ENCODE data around the gene CDK5RAP1.

The CDK5RAP1 gene

DNA sequence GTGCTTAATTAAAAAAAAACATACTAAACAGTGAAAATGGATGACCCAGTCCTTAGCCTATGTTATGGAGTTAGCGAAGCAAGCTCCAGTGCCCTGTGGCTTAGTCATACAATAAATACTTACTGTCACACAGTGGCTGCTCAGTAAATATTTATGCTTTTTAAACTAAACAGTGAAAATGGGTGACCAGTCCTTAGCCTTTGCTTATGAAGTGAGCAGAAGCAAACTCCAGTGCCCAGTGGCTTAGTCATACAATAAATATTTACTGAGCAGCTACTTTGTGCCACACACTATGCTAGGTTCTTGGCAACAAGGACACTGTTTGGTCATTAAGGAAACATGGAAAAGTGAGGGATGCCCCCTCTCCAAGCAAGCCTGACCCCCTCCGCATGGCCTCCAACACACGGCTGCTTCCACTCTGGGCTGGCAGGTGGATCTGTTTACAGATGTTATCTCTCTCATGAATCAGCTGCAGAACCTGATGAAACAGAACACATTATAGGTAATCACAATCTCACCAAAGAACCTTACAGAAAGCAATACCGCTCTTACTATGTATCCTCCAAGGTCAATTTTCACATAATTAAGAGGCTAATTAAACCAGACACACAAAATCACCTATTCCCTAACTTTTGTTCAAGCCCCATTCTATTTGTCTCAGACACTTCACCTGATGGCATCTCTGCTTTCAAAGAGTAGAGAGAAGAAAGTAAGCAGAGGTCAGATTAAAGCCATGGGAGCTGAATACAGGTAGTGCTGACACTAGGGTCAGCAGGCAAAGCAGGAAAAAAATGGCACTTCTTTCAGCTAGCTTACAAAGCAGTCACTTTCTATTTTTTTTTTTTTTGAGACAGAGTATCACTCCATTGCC is 27.3 kb downstream of the CDK5RAP1 start:
- DNase-seq = no peak

DNA sequence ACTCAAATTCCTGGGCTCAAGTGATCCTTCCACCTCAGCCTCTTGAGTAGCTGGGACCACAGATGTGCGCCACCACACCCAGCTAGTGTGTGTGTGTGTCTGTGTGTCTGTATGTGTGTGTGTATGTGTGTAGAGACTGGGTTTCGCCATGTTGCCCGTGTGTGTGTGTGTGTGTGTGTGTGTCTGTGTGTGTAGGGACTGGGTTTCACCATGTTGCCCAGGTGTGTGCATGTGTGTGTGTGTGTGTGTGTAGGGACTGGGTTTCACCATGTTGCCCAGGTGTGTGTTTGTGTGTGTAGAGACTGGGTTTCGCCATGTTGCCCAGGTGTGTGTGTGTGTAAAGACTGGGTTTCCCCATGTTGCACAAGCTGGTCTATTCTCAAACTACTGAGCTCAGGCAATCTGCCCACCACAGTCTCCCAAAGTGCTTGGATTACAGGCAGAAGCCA is 28.3 kb downstream of the CDK5RAP1 start:
- DNase-seq = no peak

DNA sequence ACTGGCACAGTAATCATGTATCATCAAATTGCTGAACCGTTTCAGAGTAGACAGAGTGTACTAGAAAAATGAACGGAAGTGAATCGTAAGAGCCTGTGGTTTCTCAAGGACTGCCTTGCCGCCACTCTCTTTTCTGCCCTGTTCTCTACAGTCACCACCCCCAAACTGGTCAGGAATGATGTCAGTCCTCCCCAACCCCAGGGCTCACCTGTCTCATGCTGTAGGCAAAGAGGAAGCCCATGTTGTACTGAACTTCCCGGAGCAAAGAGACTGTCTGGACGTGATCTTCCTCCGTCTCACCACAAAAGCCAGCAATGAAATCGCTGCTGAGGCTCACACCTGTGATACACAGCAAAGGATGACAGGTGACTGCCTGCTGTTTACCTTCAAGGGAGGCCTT is 31.0 kb downstream of the CDK5RAP1 start:
- no peak for DNase-seq

DNA sequence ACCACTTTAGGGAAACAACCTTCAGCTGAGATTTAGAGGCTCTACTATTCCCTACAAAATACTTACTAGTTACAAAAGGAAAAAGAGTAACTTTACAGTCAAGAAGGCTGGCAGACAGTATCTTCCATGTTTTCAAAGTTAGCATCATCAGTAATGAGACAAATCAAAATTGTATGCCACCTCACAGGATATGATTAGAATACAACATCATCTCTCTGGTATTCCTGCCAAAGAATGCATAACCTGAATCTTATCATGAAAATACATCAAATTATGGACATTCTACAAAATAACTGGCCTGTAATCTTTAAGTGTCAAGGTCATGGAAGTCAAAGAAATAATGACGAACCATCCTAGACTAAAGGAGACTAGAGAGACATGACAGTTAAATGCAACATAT is 38.4 kb downstream of the CDK5RAP1 start:
- no peak for DNase-seq

DNA sequence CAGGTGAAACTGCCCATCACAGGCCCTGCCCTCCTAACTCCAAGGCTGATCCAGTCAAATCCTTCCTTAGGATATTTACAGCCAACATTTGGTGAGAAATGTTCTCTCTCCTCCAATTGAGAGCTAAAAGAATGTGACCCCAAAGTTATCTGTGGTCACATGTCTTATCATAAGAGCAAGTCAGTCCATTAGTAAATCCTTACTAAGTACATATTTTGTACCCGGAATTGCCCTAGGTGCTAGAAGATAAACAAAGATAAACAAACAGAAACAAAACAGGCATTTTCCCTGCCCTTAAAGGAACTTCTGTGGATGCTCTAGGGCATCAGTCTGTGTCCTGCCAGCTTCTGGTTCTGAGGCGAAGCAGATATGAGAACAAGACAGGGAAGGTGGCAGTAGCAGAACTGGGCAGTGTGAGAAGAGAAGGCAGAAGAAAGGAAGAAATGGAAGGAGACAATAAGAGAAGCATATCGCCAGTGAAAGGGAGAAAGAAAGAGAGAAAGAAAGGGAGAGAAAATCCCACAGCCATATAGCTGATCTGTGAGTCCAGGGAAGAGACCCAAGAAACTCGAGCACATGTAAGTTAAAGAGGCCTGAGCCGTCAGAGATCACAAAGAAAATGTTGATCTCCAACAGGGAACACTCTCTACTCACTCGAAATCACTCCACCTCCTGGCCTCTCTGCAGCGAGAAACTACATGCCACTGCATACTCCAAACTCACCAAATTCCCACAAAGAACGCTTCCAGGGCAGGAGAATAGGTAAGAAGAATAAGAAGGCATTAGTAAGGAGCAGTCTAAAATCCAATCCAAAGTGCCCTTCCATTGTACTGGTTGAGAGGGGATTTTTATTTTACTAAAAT is 41.7 kb downstream of the CDK5RAP1 start:
- DNase-seq = no peak

DNA sequence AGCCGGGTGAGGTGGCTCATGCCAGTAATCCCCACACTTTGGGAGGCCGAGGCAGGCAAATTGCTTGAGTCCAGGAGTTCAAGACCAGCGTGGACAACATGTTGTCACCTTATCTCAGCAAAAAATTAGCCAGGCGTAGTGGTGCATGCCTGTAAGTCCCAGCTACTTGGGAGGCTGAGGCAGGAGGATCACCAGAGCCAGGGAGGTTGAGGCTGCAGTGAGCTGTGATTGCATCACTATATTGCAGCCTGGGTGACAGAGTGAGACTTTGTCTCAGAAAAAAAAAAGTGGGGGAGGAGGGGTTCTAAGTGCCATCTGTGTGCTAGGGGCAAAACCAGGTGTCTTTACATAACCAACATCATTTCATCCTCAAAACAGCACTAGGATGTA is 48.3 kb downstream of the CDK5RAP1 start:
- no peak for DNase-seq

DNA sequence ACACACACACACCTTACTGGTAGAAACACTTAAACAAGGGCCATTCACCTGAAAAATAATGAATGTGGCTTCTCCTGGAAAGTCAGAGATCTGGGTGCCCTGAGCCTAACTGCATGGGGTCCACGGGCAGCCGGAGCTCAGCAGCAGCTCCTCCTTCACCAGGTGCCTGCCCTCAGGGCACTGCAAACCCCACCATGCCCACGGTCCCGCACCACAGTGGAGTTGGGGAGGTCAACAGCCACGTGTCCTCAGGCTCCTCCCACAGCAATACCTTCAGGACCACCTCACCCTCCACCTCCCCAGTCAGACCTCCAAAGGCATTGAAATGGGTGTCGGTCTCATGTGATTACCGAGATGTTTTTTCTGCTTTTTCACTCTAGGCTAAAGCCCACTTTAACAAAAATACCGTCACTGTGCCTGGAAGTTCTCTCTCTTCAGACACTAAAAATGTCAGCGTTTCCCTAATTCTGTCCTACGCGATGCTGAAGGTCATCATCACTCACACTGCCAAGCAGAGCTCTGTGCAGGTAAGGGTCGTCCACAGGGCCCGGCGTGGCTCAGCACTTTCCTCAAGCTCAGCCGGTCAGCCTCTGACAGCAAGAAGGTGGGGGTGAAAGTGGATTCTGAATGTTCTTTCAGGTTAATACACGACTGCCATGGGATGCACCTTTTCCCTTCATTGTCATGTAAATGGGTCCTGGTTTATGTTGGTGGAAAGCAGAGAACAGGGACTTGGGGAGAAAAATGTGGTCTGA is 48.9 kb downstream of the CDK5RAP1 start:
- no peak for DNase-seq

DNA sequence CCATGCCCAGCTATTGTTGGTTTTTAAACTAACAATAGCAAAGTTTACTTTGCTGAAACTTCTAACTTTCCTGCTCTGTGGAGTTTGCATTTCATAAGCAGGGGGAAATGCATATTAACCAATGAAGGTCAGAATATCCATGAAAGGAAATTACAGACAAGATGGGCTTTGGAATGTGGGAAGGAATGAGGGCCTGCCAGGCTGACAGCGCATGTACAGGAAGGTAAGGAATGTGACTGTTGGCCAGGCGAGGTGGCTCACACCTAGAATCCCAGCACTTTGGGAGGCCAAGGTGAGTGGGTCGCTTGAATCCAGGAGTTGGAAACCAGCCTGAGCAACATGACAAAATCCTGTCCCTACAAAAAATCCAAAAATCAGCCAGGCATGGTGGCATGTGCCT is 49.6 kb downstream of the CDK5RAP1 start:
- DNase-seq = no peak

DNA sequence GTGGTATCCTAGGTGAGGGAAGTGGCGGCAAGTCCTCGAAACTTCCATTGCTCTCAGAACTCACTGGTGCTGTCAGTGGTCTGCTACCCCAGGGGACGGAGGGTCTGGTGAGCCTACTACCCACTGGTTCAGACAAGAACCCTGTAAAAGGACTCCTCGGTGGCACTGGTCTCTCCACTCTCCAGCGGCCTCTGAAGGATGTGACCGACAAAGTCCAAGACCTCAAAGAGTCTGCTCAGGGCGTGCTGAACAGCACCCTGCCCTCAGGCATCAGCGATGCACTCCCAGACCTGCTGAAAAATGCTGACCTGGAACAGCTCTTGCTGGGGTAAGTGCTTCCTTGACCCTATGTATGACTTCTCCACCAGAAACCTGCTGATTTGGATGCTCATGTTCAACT is 51.8 kb downstream of the CDK5RAP1 start:
- no peak for DNase-seq

DNA sequence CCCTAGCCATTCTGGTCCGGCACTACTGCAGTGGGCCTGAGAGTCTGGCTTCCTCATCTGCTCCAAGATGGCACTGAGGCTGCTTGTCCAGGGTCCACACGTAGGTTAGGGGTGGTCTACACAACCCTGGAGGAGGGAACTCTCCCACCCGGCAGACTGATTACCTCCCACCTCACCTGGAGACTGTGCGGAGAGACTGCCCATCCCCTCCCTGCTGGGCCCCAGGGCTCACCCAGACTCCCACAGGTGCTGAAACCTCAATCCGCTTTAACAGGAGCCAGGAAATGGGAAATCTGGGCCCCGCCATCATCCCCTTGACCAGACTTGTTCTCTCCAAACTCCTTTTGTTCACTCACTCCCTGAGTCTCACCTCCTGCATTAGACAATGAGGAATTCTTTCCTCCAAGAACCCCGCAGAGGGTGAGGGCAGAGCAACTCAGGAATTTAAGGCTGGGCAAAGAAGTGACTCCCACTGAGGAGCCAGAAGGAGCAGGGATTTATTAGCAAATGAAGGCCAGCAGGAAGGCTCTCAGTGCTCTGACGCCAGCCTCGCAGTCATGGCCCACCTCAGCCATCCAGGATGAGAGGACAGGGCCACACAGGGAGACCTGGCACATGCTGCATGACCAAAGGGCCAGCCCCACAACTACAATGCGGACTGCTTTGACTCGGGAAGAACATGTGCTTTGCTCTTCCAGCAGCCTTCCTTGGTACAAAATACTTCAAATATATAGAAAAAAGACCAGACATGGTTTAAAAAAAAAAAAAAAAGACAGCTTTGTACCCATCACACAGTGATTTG is 53.0 kb downstream of the CDK5RAP1 start:
- no peak for DNase-seq

DNA sequence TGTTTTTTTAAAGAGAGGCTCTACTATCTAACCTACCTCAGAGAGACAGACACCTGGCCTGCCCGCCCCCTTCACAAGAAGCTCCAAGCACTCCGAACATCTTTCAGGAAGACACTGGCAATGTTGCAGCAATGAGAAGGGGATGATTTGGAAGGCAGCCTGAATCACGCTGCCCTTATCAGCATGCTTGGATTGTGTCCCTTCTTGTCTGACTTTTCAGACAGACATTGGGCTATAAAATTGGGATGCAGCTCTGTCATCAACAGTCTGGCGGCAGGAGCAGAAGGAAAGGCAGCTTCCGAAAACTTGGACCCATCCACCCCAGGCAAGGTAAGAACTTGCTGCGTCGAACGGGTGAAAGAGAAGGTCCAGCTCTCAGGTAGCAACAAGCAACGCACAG is 56.0 kb downstream of the CDK5RAP1 start:
- DNase-seq = no peak

DNA sequence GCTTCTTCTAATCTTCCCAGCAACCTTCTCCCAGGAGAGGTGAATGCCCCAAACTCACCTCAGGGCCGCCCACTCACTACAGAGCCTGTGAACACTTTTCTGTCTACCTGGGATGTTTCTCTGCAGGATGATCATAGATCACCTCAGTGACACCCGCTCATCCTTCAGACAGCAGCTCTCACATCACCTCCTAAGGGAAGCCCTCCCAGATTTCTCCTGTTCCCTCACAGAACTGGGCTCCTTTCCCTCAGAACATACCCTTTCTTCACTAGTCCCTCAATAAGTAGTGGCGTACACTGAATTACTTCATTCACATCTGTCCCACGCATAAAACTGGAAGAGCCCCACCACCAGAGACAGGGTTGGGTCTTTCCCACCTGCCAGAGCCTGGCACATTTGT is 57.8 kb downstream of the CDK5RAP1 start:
- no peak for DNase-seq

DNA sequence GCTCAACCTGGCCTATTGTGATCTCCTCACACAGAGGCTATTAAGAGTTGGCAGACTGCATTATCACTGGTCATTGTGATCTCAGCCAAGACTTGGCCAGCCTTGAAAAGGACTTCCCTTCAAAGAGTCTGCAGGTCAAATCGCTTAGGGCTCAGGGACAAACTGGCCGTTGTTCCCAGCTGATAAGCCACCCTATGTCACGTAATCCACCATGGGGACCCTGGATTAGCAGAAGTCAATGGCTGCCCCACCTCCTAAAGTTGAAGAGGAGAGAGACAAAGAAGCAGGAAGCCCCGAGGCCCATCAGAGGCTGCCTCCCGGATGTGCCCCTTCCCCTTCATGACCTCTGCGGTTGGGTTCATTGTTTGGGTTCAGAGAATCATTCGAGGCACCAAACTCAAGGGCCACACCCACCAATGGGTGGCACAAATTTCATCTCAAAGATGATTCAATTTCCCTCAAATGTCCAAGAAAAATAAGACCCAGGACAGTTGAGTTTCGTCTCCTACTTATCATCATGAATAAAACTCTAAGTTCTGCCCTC is 61.7 kb downstream of the CDK5RAP1 start:
- DNase-seq = peak; percentile 89

DNA sequence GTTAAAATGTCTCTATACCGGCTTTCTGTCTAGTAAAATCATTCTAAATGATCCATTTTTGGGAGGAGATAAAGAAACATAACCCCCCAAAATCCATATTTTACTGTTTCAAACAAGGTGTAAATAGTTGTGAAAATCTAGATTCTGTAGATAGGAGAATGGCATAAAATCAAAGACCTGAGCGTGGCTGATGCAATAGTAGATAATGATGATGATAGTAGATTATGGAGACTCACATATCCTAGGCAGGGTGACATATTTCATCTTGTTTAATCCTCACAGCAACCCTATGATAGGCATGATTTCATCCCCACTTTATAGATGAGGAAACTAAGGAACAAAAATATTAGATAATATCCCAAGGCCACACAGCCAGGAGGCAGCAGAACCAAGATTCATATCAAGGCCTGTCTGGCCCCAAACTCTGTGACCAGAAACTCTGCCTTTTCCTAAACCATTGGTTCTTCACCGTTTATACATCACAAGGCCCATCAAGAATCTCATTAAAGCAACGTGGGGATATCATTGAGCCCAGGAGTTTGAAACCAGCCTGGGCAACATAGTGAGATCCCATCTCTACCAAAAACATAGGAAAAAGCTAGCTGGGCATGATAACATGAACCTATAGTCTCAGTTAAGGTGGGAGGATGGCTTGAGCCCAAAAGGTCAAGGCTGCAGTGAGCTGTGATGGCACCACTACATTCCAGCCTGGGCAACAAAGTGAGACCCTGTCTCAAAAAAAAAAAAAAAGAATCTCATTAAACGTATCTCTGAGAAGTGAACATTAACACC is 62.7 kb downstream of the CDK5RAP1 start:
- DNase-seq = no peak

DNA sequence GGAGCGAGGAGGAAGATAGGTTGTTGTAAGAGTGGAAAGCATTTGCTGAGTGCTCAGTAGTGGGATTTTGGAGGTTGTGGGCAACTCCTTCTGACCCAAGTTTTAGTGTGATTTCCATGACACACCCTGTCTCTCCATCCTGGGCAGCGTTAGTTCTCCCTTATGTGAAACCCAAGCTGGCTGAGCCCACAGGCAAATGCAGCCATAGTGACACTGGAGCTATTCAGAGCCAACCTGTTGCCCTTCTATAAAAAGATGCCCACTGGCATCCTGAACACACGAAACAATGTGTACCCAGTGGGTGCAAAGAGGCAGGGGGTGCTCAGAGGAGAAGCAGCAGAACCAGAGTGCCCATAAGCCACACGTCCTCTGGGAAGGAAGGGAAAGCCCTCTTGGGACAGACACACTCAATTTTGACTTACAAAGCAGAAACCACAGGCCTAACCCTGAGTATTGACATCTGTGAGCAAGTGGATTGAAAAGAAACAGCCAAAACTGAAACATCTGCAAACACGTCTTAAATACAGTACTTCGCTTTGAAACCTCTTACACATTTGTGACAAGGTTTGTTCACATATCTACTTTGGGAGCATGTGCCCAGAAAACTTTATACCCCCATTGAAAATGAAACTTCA is 63.7 kb downstream of the CDK5RAP1 start:
- no peak for DNase-seq

DNA sequence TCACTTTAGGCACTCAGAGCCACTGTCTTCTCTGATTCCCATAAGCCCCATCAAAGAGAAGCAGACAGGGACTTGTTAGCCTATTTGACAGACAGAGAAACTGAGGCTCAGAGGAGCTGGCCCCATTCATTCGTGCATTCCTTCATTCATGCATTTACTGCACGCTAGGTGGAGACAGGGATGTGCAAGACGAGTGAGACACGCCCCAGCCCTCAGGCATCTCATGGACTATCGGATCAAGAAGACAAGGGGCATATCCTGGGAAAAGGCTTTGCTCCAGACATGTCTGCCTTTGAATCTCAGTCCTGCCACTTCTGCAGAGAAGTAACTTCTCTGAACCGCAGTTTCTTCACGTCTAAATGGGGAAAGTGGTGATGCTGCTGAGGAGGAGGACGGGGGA is 64.2 kb downstream of the CDK5RAP1 start:
- DNase-seq = no peak

DNA sequence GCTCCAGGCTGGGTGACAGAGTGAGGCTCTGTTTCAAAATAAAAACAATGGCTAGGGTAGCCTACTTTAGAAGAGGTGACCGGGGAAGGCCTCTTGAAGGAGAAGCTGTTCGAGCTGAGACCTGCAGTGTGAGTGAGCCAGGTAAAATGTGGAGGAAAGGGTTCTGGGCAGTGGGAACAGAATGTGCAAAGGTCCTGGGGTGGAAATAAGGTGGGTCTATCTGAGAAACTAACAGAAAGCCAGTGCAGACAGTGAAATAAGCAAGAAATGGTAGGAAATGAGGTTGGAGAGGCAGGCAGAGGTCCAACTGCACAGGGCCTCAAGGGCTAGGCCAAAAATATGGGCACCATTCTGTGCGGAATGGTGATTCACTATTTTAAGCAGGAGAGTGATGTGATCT is 64.9 kb downstream of the CDK5RAP1 start:
- DNase-seq = no peak

DNA sequence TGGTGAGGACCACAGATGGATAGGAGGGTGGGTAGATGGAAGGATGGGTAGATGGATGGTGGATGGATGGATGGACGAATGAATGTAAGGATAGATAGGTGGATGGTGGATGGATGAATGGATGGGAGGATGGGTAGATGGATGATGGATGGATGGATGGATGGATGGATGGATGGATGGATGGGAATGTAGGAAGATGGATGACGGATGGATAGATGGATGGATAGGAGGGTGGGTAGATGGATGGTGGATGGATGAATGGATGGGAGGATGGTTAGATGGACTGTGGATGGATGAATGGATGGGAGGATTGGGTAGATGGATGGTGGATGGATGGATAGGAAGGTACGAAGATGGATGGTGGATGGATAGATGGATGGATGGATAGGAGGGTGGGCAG is 67.2 kb downstream of the CDK5RAP1 start:
- no peak for DNase-seq

DNA sequence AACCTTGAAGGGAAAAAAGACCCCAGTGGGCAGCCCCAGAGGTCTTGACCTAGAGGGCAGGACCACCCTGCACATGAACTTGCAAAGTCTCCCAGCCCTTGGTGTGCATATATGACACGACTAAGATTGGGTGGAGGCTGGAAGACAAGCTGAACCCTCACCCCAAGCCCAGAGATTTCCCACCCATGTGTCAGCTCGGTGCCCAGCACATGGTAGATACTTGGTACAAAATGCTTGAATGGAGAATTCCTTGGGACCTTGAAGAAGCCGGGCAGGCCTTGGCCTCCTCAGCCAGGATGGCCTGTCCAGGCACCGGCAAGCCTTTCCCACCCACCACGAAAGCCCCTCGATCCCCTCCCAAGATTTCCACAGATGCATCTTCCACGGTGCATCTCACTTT is 67.7 kb downstream of the CDK5RAP1 start:
- DNase-seq = no peak

DNA sequence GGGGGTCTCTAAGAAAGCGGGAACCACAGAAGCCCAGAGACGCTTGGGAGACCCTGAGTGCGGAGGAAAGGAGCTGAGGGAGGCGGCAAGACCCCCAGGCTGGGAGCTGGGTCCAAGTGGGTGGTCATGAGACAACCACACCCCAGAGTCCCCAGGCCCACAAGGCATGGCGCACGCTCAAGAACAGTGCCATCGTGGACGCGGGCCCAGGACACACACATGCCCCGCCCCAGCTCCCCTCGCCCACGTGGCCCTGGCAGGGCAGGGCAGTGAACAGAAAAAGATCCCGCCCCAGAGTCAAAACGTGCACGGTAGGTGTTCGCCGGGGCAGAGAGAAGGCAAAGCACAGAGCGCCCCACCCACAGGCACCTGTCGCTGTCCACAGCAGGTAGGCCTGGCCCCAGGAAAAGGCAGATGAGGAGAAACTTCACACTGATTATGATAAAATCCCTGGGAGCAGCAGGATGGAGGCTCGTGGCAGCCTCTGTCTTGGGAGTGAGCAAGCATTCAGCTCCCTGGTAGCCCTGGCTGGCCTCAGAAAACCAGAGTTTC is 68.3 kb downstream of the CDK5RAP1 start:
- no peak for DNase-seq
